Skin of body (tissue), 2 donors: ENCODE data around the gene AKT3. TPM values are rescaled to one million over a fixed set of nuclear protein-coding genes. Genes with fewer than 3 reads are reported as not detected.
A peak's percentile ranks its signal among the peaks of the same experiment; 100 is the strongest.

Experiments
- DNase-seq: peaks from one replicate; lab custom pipeline; 2025; lab: John Stamatoyannopoulos, UW
- total RNA-seq: library from RNA; depleted of rRNA; stranded (reverse); fragments of >200 nt; gene quantifications from one replicate; pipeline ENCODE4 v1.2.3, GENCODE V29; 2014

AKT3 gene
- total RNA-seq, 1 donor from 2014 or later = 26.7 TPM

GRCh38 chr1:243471026-243471685 lies 378.9 kb downstream of the AKT3 start:
- DNase-seq = peak; percentile 55

- DNase-seq = no peak
These were observed 379.5 kb downstream of the AKT3 start for GRCh38 chr1:243470502-243470901.

GRCh38 chr1:243469497-243469896 lies 380.5 kb downstream of the AKT3 start:
- DNase-seq = no peak

GRCh38 chr1:243465738-243466137 lies 384.3 kb downstream of the AKT3 start:
- no peak for DNase-seq

GRCh38 chr1:243465081-243465480 lies 385.0 kb downstream of the AKT3 start:
- no peak for DNase-seq

GRCh38 chr1:243462929-243463697 lies 386.9 kb downstream of the AKT3 start:
- DNase-seq = no peak

GRCh38 chr1:243461700-243462099 lies 388.3 kb downstream of the AKT3 start:
- no peak for DNase-seq

- DNase-seq = no peak
These were observed 391.0 kb downstream of the AKT3 start for GRCh38 chr1:243459059-243459458.

- DNase-seq = no peak
These were observed 392.6 kb downstream of the AKT3 start for GRCh38 chr1:243457363-243457982.

- no peak for DNase-seq
These were observed 394.0 kb downstream of the AKT3 start for GRCh38 chr1:243455760-243456651.

GRCh38 chr1:243454328-243454997 lies 395.6 kb downstream of the AKT3 start:
- DNase-seq = no peak

- DNase-seq = no peak
These were observed 398.0 kb downstream of the AKT3 start for GRCh38 chr1:243452092-243452491.

GRCh38 chr1:243449373-243449772 lies 400.7 kb downstream of the AKT3 start:
- DNase-seq = no peak

- no peak for DNase-seq
These were observed 402.2 kb downstream of the AKT3 start for GRCh38 chr1:243447844-243448243.

GRCh38 chr1:243447347-243447746 lies 402.7 kb downstream of the AKT3 start:
- no peak for DNase-seq

- DNase-seq = no peak
These were observed 406.5 kb downstream of the AKT3 start for GRCh38 chr1:243443557-243443956.

- no peak for DNase-seq
These were observed 408.4 kb downstream of the AKT3 start for GRCh38 chr1:243441601-243442000.

- DNase-seq = no peak
These were observed 409.6 kb downstream of the AKT3 start for GRCh38 chr1:243440406-243440805.

GRCh38 chr1:243438815-243439214 lies 411.2 kb downstream of the AKT3 start:
- DNase-seq = no peak
